T-helper 17 cell (primary cell): ENCODE data around the gene NUDT13. TPM values are rescaled to one million over a fixed set of nuclear protein-coding genes. Genes with fewer than 3 reads are reported as not detected.
A peak's percentile ranks its signal among the peaks of the same experiment; 100 is the strongest.

Experiments
- ATAC-seq: fragments of 150-1000 bp; cut with Tn5 transposase; 2 replicates; pipeline ENCODE4 v1.10.0; 2021; ENCODE audit warnings: mild to moderate bottlenecking, moderate library complexity
- DNase-seq, 3 donors: peaks; one replicate each; pipeline versions ENCODE4 v3.0.0 to v3.0.0-alpha.2; 2020 to 2021
- H3K9me3 ChIP-seq: one replicate; pipeline ENCODE4 v1.7.0; 2013; ENCODE audit warnings: low read length, mild to moderate bottlenecking; ENCODE audit not compliant: control insufficient read depth, poor library complexity, severe bottlenecking
- H3K27ac Mint-ChIP-seq: one replicate; pipeline ENCODE4 v1.8.0; 2022; ENCODE audit warnings: mild to moderate bottlenecking, moderate library complexity, mixed read lengths
- H3K27me3 Mint-ChIP-seq: one replicate; pipeline ENCODE4 v1.8.0; 2022; ENCODE audit warnings: mixed read lengths
- H3K36me3 Mint-ChIP-seq: one replicate; pipeline ENCODE4 v1.8.0; 2022; ENCODE audit warnings: low read depth, mixed read lengths
- H3K4me1 Mint-ChIP-seq: one replicate; pipeline ENCODE4 v1.8.0; 2022; ENCODE audit warnings: mild to moderate bottlenecking, mixed read lengths
- H3K4me3 Mint-ChIP-seq: one replicate; pipeline ENCODE4 v1.8.0; 2022; ENCODE audit warnings: mild to moderate bottlenecking, moderate library complexity, mixed read lengths
- total RNA-seq, 4 donors: library from RNA in 2 of 4; stranded (reverse) in 2 of 4; gene quantifications; one replicate each; pipeline ENCODE4 v1.2.3 and lab custom pipeline; 2022 to 2026

The NUDT13 gene
- total RNA-seq, 2 donors from 2014 or later, result 0.86 to 1.5 TPM

- peaks cover 9% of the 10 kb centered on the region for H3K36me3 Mint-ChIP-seq
- ATAC-seq, result peak; percentile 73
- H3K27me3 Mint-ChIP-seq, result no peaks in the 10 kb centered on the region
- peak; percentile 14 to 53 (median 33) for DNase-seq
- H3K4me3 Mint-ChIP-seq, result no peak overlapping the region
- H3K9me3 ChIP-seq, result no peaks in the 10 kb centered on the region
- peaks cover 24% of the 10 kb centered on the region for H3K4me1 Mint-ChIP-seq
- no peak overlapping the region for H3K27ac Mint-ChIP-seq
Observed at GRCh38 chr10:73159038-73159648, 48.9 kb downstream of the NUDT13 start.

- Mint-ChIP-seq H3K4me3 (no peak overlapping the region), H3K27ac (peak overlapping the region; percentile 73), H3K36me3 (peaks cover 9% of the 10 kb centered on the region), H3K27me3 (no peaks in the 10 kb centered on the region), H3K4me1 (peaks cover 30% of the 10 kb centered on the region)
- DNase-seq (no peak), ATAC-seq (no peak)
- no peaks in the 10 kb centered on the region for H3K9me3 ChIP-seq
Observed at GRCh38 chr10:73161079-73161478, 50.8 kb downstream of the NUDT13 start.

GRCh38 chr10:73161662-73162061 is 51.4 kb downstream of the NUDT13 start:
- H3K27me3 Mint-ChIP-seq, result no peaks in the 10 kb centered on the region
- H3K27ac Mint-ChIP-seq, result peak overlapping the region; percentile 78
- peaks cover 9% of the 10 kb centered on the region for H3K36me3 Mint-ChIP-seq
- peaks cover 33% of the 10 kb centered on the region for H3K4me1 Mint-ChIP-seq
- H3K9me3 ChIP-seq, result no peaks in the 10 kb centered on the region
- ATAC-seq (no peak), DNase-seq (no peak)
- no peak overlapping the region for H3K4me3 Mint-ChIP-seq

GRCh38 chr10:73163096-73163495 is 52.8 kb downstream of the NUDT13 start:
- H3K27me3 Mint-ChIP-seq, result no peaks in the 10 kb centered on the region
- ATAC-seq, result no peak
- no peak overlapping the region for H3K27ac Mint-ChIP-seq
- no peak for DNase-seq
- peaks cover 45% of the 10 kb centered on the region for H3K4me1 Mint-ChIP-seq
- peaks cover 12% of the 10 kb centered on the region for H3K36me3 Mint-ChIP-seq
- no peaks in the 10 kb centered on the region for H3K9me3 ChIP-seq
- peak overlapping the region; percentile 60 for H3K4me3 Mint-ChIP-seq

GRCh38 chr10:73166972-73167371 is 56.7 kb downstream of the NUDT13 start:
- no peak for ATAC-seq
- H3K9me3 ChIP-seq, result no peaks in the 10 kb centered on the region
- Mint-ChIP-seq H3K27me3 (no peaks in the 10 kb centered on the region), H3K4me1 (peaks cover 34% of the 10 kb centered on the region), H3K36me3 (peaks cover 8% of the 10 kb centered on the region), H3K27ac (peak overlapping the region; percentile 98), H3K4me3 (peak overlapping the region; percentile 98)
- DNase-seq, result no peak

- Mint-ChIP-seq H3K36me3 (peaks cover 5% of the 10 kb centered on the region), H3K27ac (peak overlapping the region; percentile 98), H3K4me1 (peaks cover 34% of the 10 kb centered on the region), H3K27me3 (no peaks in the 10 kb centered on the region), H3K4me3 (peak overlapping the region; percentile 98)
- DNase-seq (no peak), ATAC-seq (no peak)
- no peaks in the 10 kb centered on the region for H3K9me3 ChIP-seq
Observed at GRCh38 chr10:73167458-73167782, 57.2 kb downstream of the NUDT13 start.

- H3K27ac Mint-ChIP-seq, result peak within 1 kb of the TSS; percentile 98
- no peaks in the 10 kb centered on the region for H3K9me3 ChIP-seq
- no peaks in the 10 kb centered on the region for H3K27me3 Mint-ChIP-seq
- H3K4me3 Mint-ChIP-seq, result peak within 1 kb of the TSS; percentile 98
- DNase-seq, result peak; percentile 79 to 84 (median 80)
- peak; percentile 95 for ATAC-seq
- peaks cover 5% of the 10 kb centered on the region for H3K36me3 Mint-ChIP-seq
- H3K4me1 Mint-ChIP-seq, result peaks cover 31% of the 10 kb centered on the region
Observed at GRCh38 chr10:73167783-73168464, 57.7 kb downstream of the NUDT13 start, which contains the start of the genes ECD and FAM149B1. TSS of gene ECD (minus strand) at chr10:73168008. CDS start at chr10:73163937, 4,071 bp downstream. TSS of gene FAM149B1 (plus strand) at chr10:73168119. CDS start at chr10:73168340, 221 bp downstream.

GRCh38 chr10:73168465-73168803 is 58.2 kb downstream of the NUDT13 start:
- peak overlapping the region; percentile 98 for H3K4me3 Mint-ChIP-seq
- DNase-seq (no peak), ATAC-seq (no peak)
- H3K4me1 Mint-ChIP-seq, result peaks cover 29% of the 10 kb centered on the region
- H3K27me3 Mint-ChIP-seq, result no peaks in the 10 kb centered on the region
- peak overlapping the region; percentile 98 for H3K27ac Mint-ChIP-seq
- no peaks in the 10 kb centered on the region for H3K9me3 ChIP-seq
- H3K36me3 Mint-ChIP-seq, result peaks cover 5% of the 10 kb centered on the region

GRCh38 chr10:73169320-73169719 is 59.1 kb downstream of the NUDT13 start:
- H3K27ac Mint-ChIP-seq, result no peak overlapping the region
- H3K27me3 Mint-ChIP-seq, result no peaks in the 10 kb centered on the region
- peaks cover 5% of the 10 kb centered on the region for H3K36me3 Mint-ChIP-seq
- no peaks in the 10 kb centered on the region for H3K9me3 ChIP-seq
- no peak overlapping the region for H3K4me3 Mint-ChIP-seq
- ATAC-seq (no peak), DNase-seq (no peak)
- peaks cover 29% of the 10 kb centered on the region for H3K4me1 Mint-ChIP-seq

GRCh38 chr10:73172867-73173266 is 62.6 kb downstream of the NUDT13 start:
- H3K9me3 ChIP-seq, result no peaks in the 10 kb centered on the region
- Mint-ChIP-seq H3K4me3 (no peak overlapping the region), H3K4me1 (peaks cover 11% of the 10 kb centered on the region), H3K27ac (no peak overlapping the region), H3K27me3 (no peaks in the 10 kb centered on the region), H3K36me3 (peaks cover 3% of the 10 kb centered on the region)
- ATAC-seq, result no peak
- no peak for DNase-seq

- H3K9me3 ChIP-seq, result no peaks in the 10 kb centered on the region
- ATAC-seq (no peak), DNase-seq (no peak)
- Mint-ChIP-seq H3K27me3 (no peaks in the 10 kb centered on the region), H3K27ac (no peak overlapping the region), H3K4me1 (peaks cover 6% of the 10 kb centered on the region), H3K4me3 (no peak overlapping the region), H3K36me3 (peaks cover 2% of the 10 kb centered on the region)
Observed at GRCh38 chr10:73174148-73174925, 64.1 kb downstream of the NUDT13 start.
